Measurements from ENCODE around the gene KRTAP10-4.

The KRTAP10-4 gene

DNA sequence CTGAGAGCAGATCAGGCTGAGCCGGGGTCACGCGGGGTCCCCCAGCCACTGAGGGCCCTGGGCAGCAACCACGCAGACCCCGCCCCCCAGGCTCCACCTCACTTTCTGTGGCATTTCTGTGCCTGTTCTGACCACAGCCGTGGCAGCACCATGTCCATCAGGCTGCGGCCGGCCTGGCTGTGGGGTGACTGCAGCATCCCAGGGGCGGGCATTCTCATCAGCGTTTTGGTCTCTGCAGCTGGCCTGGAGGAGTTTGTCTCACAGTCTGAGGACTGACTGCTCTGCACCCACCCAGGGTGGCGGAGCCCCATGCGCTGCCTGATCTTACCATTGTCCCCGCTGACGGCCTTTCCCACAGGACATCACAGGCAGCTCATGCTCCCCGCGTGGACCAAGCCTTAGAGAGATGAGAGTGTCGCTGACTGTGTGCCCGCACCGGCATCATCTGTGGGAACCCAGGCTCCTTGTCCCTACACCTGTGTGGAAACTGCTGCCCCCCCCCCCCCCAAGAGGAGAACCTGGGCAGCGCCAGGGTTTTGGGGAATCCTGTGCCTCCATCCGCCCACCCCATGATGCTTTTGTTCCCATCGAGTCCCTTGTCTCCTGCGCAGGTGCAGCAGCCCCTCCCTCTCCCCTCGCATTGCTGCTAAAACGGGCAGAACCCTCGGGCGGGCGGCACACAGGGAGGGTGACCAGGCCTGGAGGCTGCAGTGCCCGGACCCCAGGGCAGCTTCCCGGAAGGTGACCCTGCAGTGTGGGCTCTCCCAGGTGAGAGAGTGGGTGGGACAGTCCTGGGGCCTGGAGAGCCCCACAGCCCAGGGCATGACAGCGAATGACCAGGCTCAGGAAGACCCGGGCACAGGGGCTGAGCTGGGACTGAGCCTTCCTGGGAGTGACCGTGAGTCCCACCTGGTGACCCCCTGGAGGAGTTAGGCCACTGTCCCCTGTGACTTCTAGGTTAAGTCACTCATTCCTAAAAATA is 35.3 kb upstream of the KRTAP10-4 start:
- no peaks in the 10 kb centered on the region for H3K79me2 ChIP-seq (ENCODE audit: control insufficient read depth, insufficient read depth, low read length, unreplicated experiment)
- no peak overlapping the region for H2AFZ ChIP-seq (ENCODE audit: low read length, unreplicated experiment)
- no peak overlapping the region for H3K27ac ChIP-seq (ENCODE audit: low read depth, low read length)
- H3K36me3 ChIP-seq (ENCODE audit: insufficient read depth, low read length), result no peaks in the 10 kb centered on the region
- peaks cover 26% of the 10 kb centered on the region for H3K27me3 ChIP-seq (ENCODE audit: insufficient read depth, low read length)
- H3K4me1 ChIP-seq (ENCODE audit: control insufficient read depth, insufficient read depth, low read length, unreplicated experiment), result no peaks in the 10 kb centered on the region
- no peak overlapping the region for H3K4me3 ChIP-seq (ENCODE audit: low read depth, low read length)

DNA sequence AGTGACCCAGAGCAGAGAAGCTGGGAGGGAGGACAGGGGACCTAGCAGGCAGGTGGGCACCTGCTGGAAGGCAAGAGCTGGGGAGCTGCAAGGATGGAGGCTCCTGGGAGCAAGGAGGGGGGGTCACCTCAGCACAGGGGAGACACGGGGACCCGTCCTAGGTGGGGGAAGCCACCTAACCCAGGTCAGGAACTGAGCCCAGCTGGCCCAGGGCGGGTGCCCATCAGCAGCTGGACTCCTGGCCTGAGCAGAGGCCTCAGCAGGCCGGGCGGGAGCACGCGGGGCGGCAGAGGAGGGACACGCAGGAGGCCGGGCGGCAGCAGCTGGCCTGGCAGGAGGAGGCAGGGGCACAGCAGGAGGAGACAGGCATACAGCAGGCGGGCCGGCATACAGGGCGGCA is 34.5 kb upstream of the KRTAP10-4 start:
- H3K79me2 ChIP-seq (ENCODE audit: control insufficient read depth, insufficient read depth, low read length, unreplicated experiment), result no peaks in the 10 kb centered on the region
- H3K27ac ChIP-seq (ENCODE audit: low read depth, low read length), result no peak overlapping the region
- H3K36me3 ChIP-seq (ENCODE audit: insufficient read depth, low read length), result no peaks in the 10 kb centered on the region
- H3K4me3 ChIP-seq (ENCODE audit: low read depth, low read length), result no peak overlapping the region
- no peaks in the 10 kb centered on the region for H3K4me1 ChIP-seq (ENCODE audit: control insufficient read depth, insufficient read depth, low read length, unreplicated experiment)
- peaks cover 26% of the 10 kb centered on the region for H3K27me3 ChIP-seq (ENCODE audit: insufficient read depth, low read length)
- no peak overlapping the region for H2AFZ ChIP-seq (ENCODE audit: low read length, unreplicated experiment)

GRCh38 chr21:44539991-44540666 is 33.4 kb upstream of the KRTAP10-4 start, which contains the start of gene KRTAP10-1:
Gene KRTAP10-1, minus strand, starts transcription at chr21:44540195. Its CDS starts 45 bp downstream, at chr21:44540150.
- Histone ChIP-seq H2AFZ (ENCODE audit: low read length, unreplicated experiment) (no peak within 1 kb of the TSS), H3K27ac (ENCODE audit: low read depth, low read length) (no peak within 1 kb of the TSS), H3K79me2 (ENCODE audit: control insufficient read depth, insufficient read depth, low read length, unreplicated experiment) (no peaks in the 10 kb centered on the region)

DNA sequence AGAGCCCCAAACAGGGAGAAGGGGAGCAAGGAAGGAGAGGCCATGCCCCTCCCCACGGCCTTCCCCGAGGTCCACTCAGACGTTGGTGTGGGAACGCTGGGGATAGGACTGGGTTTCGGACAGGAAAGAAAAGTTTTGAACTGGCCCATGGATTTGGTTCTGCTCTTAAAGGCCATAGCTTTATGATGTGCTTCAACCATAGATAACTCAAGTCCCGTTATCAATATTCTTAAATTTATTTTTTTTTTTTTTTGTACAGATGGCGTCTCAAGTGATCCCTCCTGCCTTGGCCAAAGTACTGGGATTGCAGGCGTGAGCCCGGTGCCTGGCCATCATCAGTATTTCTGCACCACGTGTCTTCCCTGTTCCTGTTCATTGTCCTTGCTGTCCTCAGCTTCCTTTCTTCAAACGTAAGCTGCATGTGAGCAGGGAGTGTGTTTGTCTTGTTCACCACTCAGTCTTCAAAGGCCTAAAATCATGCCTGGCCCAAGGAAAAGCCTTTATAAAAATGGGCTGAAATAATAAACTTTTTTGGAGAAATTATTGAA is 32.7 kb upstream of the KRTAP10-4 start:
- H3K4me1 ChIP-seq (ENCODE audit: control insufficient read depth, insufficient read depth, low read length, unreplicated experiment), result no peaks in the 10 kb centered on the region
- no peaks in the 10 kb centered on the region for H3K79me2 ChIP-seq (ENCODE audit: control insufficient read depth, insufficient read depth, low read length, unreplicated experiment)
- no peak overlapping the region for H2AFZ ChIP-seq (ENCODE audit: low read length, unreplicated experiment)
- H3K27me3 ChIP-seq (ENCODE audit: insufficient read depth, low read length), result peaks cover 30% of the 10 kb centered on the region
- H3K4me3 ChIP-seq (ENCODE audit: low read depth, low read length), result no peak overlapping the region
- no peak overlapping the region for H3K27ac ChIP-seq (ENCODE audit: low read depth, low read length)
- no peaks in the 10 kb centered on the region for H3K36me3 ChIP-seq (ENCODE audit: insufficient read depth, low read length)

More at GRCh38 chr21:44539991-44540666, 33.4 kb upstream of the KRTAP10-4 start, which contains the start of gene KRTAP10-1:
- peaks cover 26% of the 10 kb centered on the region for H3K27me3 ChIP-seq (ENCODE audit: insufficient read depth, low read length)
- no peak within 1 kb of the TSS for H3K4me3 ChIP-seq (ENCODE audit: low read depth, low read length)
- no peaks in the 10 kb centered on the region for H3K4me1 ChIP-seq (ENCODE audit: control insufficient read depth, insufficient read depth, low read length, unreplicated experiment)
- H3K36me3 ChIP-seq (ENCODE audit: insufficient read depth, low read length), result no peaks in the 10 kb centered on the region

DNA sequence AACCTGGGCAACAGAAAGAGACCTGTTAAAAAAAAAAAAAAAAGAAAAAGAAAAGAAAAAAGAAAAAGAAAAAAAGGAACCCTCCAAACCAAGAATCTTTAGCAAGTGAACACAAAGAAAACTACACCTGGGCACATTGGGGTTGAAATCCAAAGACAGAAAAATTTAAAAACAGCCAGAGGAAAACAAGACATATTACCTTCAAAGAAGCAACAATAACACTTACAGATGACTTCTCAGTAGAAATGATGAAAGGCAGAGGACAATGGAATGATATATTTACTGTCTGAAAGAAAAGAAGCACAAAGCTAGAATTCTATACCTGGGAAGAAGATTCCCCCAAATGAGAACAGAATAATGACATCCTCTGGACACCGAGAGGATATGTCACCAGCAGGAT is 30.8 kb upstream of the KRTAP10-4 start:
- Histone ChIP-seq H3K27me3 (ENCODE audit: insufficient read depth, low read length) (peaks cover 39% of the 10 kb centered on the region), H3K4me1 (ENCODE audit: control insufficient read depth, insufficient read depth, low read length, unreplicated experiment) (no peaks in the 10 kb centered on the region), H3K79me2 (ENCODE audit: control insufficient read depth, insufficient read depth, low read length, unreplicated experiment) (no peaks in the 10 kb centered on the region), H3K4me3 (ENCODE audit: low read depth, low read length) (no peak overlapping the region), H2AFZ (ENCODE audit: low read length, unreplicated experiment) (no peak overlapping the region), H3K36me3 (ENCODE audit: insufficient read depth, low read length) (no peaks in the 10 kb centered on the region), H3K27ac (ENCODE audit: low read depth, low read length) (no peak overlapping the region)

- Histone ChIP-seq H2AFZ (ENCODE audit: low read length, unreplicated experiment) (no peak overlapping the region), H3K27ac (ENCODE audit: low read depth, low read length) (no peak overlapping the region), H3K79me2 (ENCODE audit: control insufficient read depth, insufficient read depth, low read length, unreplicated experiment) (no peaks in the 10 kb centered on the region), H3K36me3 (ENCODE audit: insufficient read depth, low read length) (no peaks in the 10 kb centered on the region), H3K27me3 (ENCODE audit: insufficient read depth, low read length) (peaks cover 56% of the 10 kb centered on the region), H3K4me3 (ENCODE audit: low read depth, low read length) (no peak overlapping the region), H3K4me1 (ENCODE audit: control insufficient read depth, insufficient read depth, low read length, unreplicated experiment) (no peaks in the 10 kb centered on the region)
Measured at GRCh38 chr21:44544566-44544965, 29.0 kb upstream of the KRTAP10-4 start.

DNA sequence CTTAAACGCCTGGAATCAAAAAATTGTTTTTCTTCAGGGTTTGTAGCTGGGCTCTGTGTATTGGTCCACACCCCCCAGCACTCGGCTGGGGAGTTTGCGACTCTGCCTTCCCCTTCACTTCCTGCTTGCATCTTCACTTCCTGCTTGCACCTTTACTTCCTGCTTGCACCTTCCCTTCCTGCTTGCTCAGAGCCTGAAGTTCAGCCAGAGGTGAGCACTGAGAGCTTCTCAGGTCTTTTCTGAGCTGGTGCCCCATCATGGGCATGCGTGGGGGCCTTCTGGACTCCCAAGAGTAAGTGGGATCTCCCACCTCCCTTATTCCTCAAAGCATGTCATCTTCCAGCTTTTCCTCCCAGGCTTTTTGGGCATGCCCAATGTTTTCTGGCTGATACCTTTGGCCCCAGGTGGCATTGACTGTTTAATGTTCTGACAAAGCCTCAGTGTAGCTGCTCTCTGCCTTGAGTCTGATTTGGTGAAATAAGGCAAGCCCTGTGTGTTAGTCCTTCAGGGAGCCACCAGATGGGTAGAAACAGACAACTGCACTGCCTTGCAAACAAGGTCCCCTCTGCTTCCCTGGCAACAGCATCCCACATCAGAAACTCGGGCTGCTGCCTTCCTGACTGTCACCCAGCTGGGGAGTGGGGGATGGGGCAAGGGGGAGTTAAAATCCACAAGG is 25.7 kb upstream of the KRTAP10-4 start:
- H3K27me3 ChIP-seq (ENCODE audit: insufficient read depth, low read length), result peaks cover 49% of the 10 kb centered on the region
- H3K4me3 ChIP-seq (ENCODE audit: low read depth, low read length), result no peak overlapping the region
- H3K4me1 ChIP-seq (ENCODE audit: control insufficient read depth, insufficient read depth, low read length, unreplicated experiment), result no peaks in the 10 kb centered on the region
- H2AFZ ChIP-seq (ENCODE audit: low read length, unreplicated experiment), result no peak overlapping the region
- H3K27ac ChIP-seq (ENCODE audit: low read depth, low read length), result no peak overlapping the region
- no peaks in the 10 kb centered on the region for H3K36me3 ChIP-seq (ENCODE audit: insufficient read depth, low read length)
- no peaks in the 10 kb centered on the region for H3K79me2 ChIP-seq (ENCODE audit: control insufficient read depth, insufficient read depth, low read length, unreplicated experiment)

GRCh38 chr21:44548381-44548780 is 25.1 kb upstream of the KRTAP10-4 start:
- no peaks in the 10 kb centered on the region for H3K4me1 ChIP-seq (ENCODE audit: control insufficient read depth, insufficient read depth, low read length, unreplicated experiment)
- H3K79me2 ChIP-seq (ENCODE audit: control insufficient read depth, insufficient read depth, low read length, unreplicated experiment), result no peaks in the 10 kb centered on the region
- no peaks in the 10 kb centered on the region for H3K36me3 ChIP-seq (ENCODE audit: insufficient read depth, low read length)
- peaks cover 50% of the 10 kb centered on the region for H3K27me3 ChIP-seq (ENCODE audit: insufficient read depth, low read length)
- H2AFZ ChIP-seq (ENCODE audit: low read length, unreplicated experiment), result no peak overlapping the region
- H3K27ac ChIP-seq (ENCODE audit: low read depth, low read length), result no peak overlapping the region
- no peak overlapping the region for H3K4me3 ChIP-seq (ENCODE audit: low read depth, low read length)

GRCh38 chr21:44548922-44549321 is 24.6 kb upstream of the KRTAP10-4 start:
- no peak overlapping the region for H2AFZ ChIP-seq (ENCODE audit: low read length, unreplicated experiment)
- H3K79me2 ChIP-seq (ENCODE audit: control insufficient read depth, insufficient read depth, low read length, unreplicated experiment), result no peaks in the 10 kb centered on the region
- H3K27ac ChIP-seq (ENCODE audit: low read depth, low read length), result no peak overlapping the region
- H3K4me3 ChIP-seq (ENCODE audit: low read depth, low read length), result no peak overlapping the region
- H3K27me3 ChIP-seq (ENCODE audit: insufficient read depth, low read length), result peaks cover 56% of the 10 kb centered on the region
- no peaks in the 10 kb centered on the region for H3K4me1 ChIP-seq (ENCODE audit: control insufficient read depth, insufficient read depth, low read length, unreplicated experiment)
- H3K36me3 ChIP-seq (ENCODE audit: insufficient read depth, low read length), result no peaks in the 10 kb centered on the region

GRCh38 chr21:44549525-44550211 is 23.9 kb upstream of the KRTAP10-4 start:
- Histone ChIP-seq H2AFZ (ENCODE audit: low read length, unreplicated experiment) (no peak overlapping the region), H3K4me3 (ENCODE audit: low read depth, low read length) (no peak overlapping the region), H3K79me2 (ENCODE audit: control insufficient read depth, insufficient read depth, low read length, unreplicated experiment) (no peaks in the 10 kb centered on the region), H3K36me3 (ENCODE audit: insufficient read depth, low read length) (no peaks in the 10 kb centered on the region), H3K4me1 (ENCODE audit: control insufficient read depth, insufficient read depth, low read length, unreplicated experiment) (no peaks in the 10 kb centered on the region), H3K27ac (ENCODE audit: low read depth, low read length) (no peak overlapping the region), H3K27me3 (ENCODE audit: insufficient read depth, low read length) (peaks cover 63% of the 10 kb centered on the region)
